Measurements from ENCODE around the gene UCHL3. TPM values are rescaled to one million over a fixed set of nuclear protein-coding genes. Genes with fewer than 3 reads are reported as not detected.

The UCHL3 gene
- total RNA-seq (2022; extraction: Qiagen RNA extraction; ENCODE audit: low read depth), result 49.0 to 53.6 TPM (median 50.1 TPM) in 5 replicates

GRCh38 chr13:75549262-75550158 lies at the start of gene UCHL3:
Gene UCHL3, plus strand, starts transcription at chr13:75549791. Its CDS starts 30 bp downstream, at chr13:75549821.

GRCh38 chr13:75537401-75538365 lies 11.9 kb upstream of the UCHL3 start, which contains the start of gene COMMD6:
Gene COMMD6, minus strand, starts transcription at chr13:75537841. Its CDS starts 36 bp downstream, at chr13:75537805.

GRCh38 chr13:75635828-75636435 lies 86.3 kb downstream of the UCHL3 start, which contains the start of gene LMO7:
Gene LMO7, plus strand, starts transcription at chr13:75636330. Its CDS starts 328 bp downstream, at chr13:75636658.

Other genes with a start within 250 kb of the UCHL3 start
- 13.6 to 17.6 TPM (median 17.3 TPM) in 5 replicates for gene TBC1D4, start 67.6 kb upstream of the UCHL3 start, total RNA-seq (2022; extraction: Qiagen RNA extraction; ENCODE audit: low read depth)
- 116 to 156 TPM (median 142 TPM) in 5 replicates for gene COMMD6, start 11.9 kb upstream of the UCHL3 start, total RNA-seq (2022; extraction: Qiagen RNA extraction; ENCODE audit: low read depth)
- 33.5 to 51.4 TPM (median 44.3 TPM) in 5 replicates for gene LMO7, start 86.5 kb downstream of the UCHL3 start, total RNA-seq (2022; extraction: Qiagen RNA extraction; ENCODE audit: low read depth)